IMR-90 (cell line): ENCODE measurements around the gene MX1. TPM values are rescaled to one million over a fixed set of nuclear protein-coding genes. Genes with fewer than 3 reads are reported as not detected.

Experiments used
- ATAC-seq: fragments of 200-7000 bp; cut with Tn5 transposase; 2 replicates; pipeline ENCODE4 v1.9.1; 2020; ENCODE audit warnings: low read depth, mild to moderate bottlenecking, moderate library complexity
- BruUV-seq: library from RNA; stranded (reverse); fragments of 400-500 nt; replicated peaks from 2 replicates; lab custom pipeline; 2021; lab: Mats Ljungman, UMichigan
- CTCF ChIA-PET: fragments of 300-600 bp; formaldehyde crosslinking; extraction: SDS; loops from one replicate; lab custom pipeline; 2021; ENCODE audit warnings: antibody characterized with exemption; lab: Yijun Ruan, JAX
- POLR2A ChIA-PET: fragments of 300-600 bp; sonication (Branson Sonifier 250); formaldehyde crosslinking; loops from one replicate; lab custom pipeline; 2022; ENCODE audit warnings: antibody characterized with exemption; ENCODE audit not compliant: unreplicated experiment; lab: Charles Lee
- DNase-seq: peaks from one replicate; pipeline ENCODE4 v3.0.0; 2013
- H2AFZ ChIP-seq: replicated peaks from 2 replicates; pipeline ENCODE3; 2013; ENCODE audit warnings: low read length, mild to moderate bottlenecking; ENCODE audit not compliant: poor library complexity
- H2AK5ac ChIP-seq: 2 replicates; pipeline ENCODE4 v1.6.1; 2013; ENCODE audit warnings: low read depth, low read length, inconsistent platforms
- H2AK9ac ChIP-seq: replicated peaks from 2 replicates; pipeline ENCODE3; 2013; ENCODE audit warnings: mild to moderate bottlenecking, low read depth, low read length, moderate library complexity; ENCODE audit not compliant: poor library complexity
- H2BK120ac ChIP-seq: 2 replicates; pipeline ENCODE4 v1.6.1; 2013; ENCODE audit warnings: low read depth, low read length, inconsistent platforms
- H2BK15ac ChIP-seq: 3 replicates; pipeline ENCODE4 v1.6.1; 2013; ENCODE audit warnings: low read depth, low read length, inconsistent platforms
- H2BK20ac ChIP-seq: 2 replicates; pipeline ENCODE4 v1.6.1; 2013; ENCODE audit warnings: low read depth, mild to moderate bottlenecking, inconsistent platforms, low read length, moderate library complexity
- H2BK5ac ChIP-seq: 2 replicates; pipeline ENCODE4 v1.6.1; 2013; ENCODE audit warnings: mild to moderate bottlenecking, low read depth, low read length, inconsistent platforms; ENCODE audit not compliant: poor library complexity, severe bottlenecking
- H3K14ac ChIP-seq: replicated peaks from 2 replicates; pipeline ENCODE4 v1.6.1; 2013; ENCODE audit warnings: low read depth, low read length, inconsistent platforms
- H3K18ac ChIP-seq: 2 replicates; pipeline ENCODE4 v1.6.1; 2013; ENCODE audit warnings: low read depth, low read length, control low read depth
- H3K23ac ChIP-seq: 2 replicates; pipeline ENCODE4 v1.6.1; 2013; ENCODE audit warnings: low read depth, low read length, inconsistent platforms
- H3K27ac ChIP-seq: 2 replicates; pipeline ENCODE4 v1.5.1; 2013; ENCODE audit warnings: mild to moderate bottlenecking, control low read depth, low read length; ENCODE audit not compliant: insufficient read depth
- H3K27me3 ChIP-seq: 2 replicates; pipeline ENCODE4 v1.6.1; 2013; ENCODE audit warnings: low read length; ENCODE audit not compliant: control insufficient read depth, insufficient read depth
- H3K36me3 ChIP-seq: 2 replicates; pipeline ENCODE4 v1.6.1; 2013; ENCODE audit warnings: low read length, mixed read lengths; ENCODE audit not compliant: control insufficient read depth, insufficient read depth
- H3K4ac ChIP-seq: 2 replicates; pipeline ENCODE4 v1.6.1; 2013; ENCODE audit warnings: low read depth, low read length, inconsistent platforms
- H3K4me1 ChIP-seq: 2 replicates; pipeline ENCODE4 v1.6.1; 2013; ENCODE audit warnings: low read length, mixed read lengths; ENCODE audit not compliant: control insufficient read depth, insufficient read depth
- H3K4me2 ChIP-seq: 2 replicates; pipeline ENCODE4 v1.6.1; 2013; ENCODE audit warnings: low read depth, mild to moderate bottlenecking, control low read depth, low read length, moderate library complexity
- H3K4me3 ChIP-seq: 2 replicates; pipeline ENCODE4 v1.5.1; 2013; ENCODE audit warnings: low read depth, mild to moderate bottlenecking, control low read depth, low read length, moderate library complexity; ENCODE audit not compliant: insufficient read depth
- H3K56ac ChIP-seq: 2 replicates; pipeline ENCODE4 v1.6.1; 2013; ENCODE audit warnings: low read length, inconsistent platforms; ENCODE audit not compliant: insufficient read depth; ENCODE audit errors: extremely low read depth
- H3K79me1 ChIP-seq, 2 experiments: 2 replicates each; pipeline ENCODE4 v1.6.1; 2013; ENCODE audit warnings: low read length in 2 of 2, inconsistent platforms in 1 of 2, low read depth in 1 of 2
- H3K9ac ChIP-seq: 2 replicates; pipeline ENCODE4 v1.6.1; 2013; ENCODE audit warnings: low read depth, low read length, control low read depth
- H3K9me1 ChIP-seq: 2 replicates; pipeline ENCODE4 v1.6.1; 2013; ENCODE audit warnings: low read length, inconsistent platforms; ENCODE audit not compliant: insufficient read depth
- H3K9me3 ChIP-seq: 2 replicates; pipeline ENCODE4 v1.6.1; 2013; ENCODE audit warnings: low read length; ENCODE audit not compliant: control insufficient read depth, insufficient read depth
- H4K20me1 ChIP-seq: 2 replicates; pipeline ENCODE4 v1.6.1; 2013; ENCODE audit warnings: low read length, inconsistent platforms; ENCODE audit not compliant: insufficient read depth
- H4K5ac ChIP-seq: 2 replicates; pipeline ENCODE4 v1.6.1; 2013; ENCODE audit warnings: mild to moderate bottlenecking, low read depth, low read length, control low read depth
- H4K8ac ChIP-seq, 2 experiments: 2 replicates each; pipeline ENCODE4 v1.6.1; 2013; ENCODE audit warnings: low read depth in 2 of 2, low read length in 2 of 2, control low read depth in 1 of 2, inconsistent platforms in 1 of 2
- H4K91ac ChIP-seq: 2 replicates; pipeline ENCODE4 v1.6.1; 2013; ENCODE audit warnings: low read depth, low read length, inconsistent platforms; ENCODE audit not compliant: insufficient read depth
- BHLHE40 ChIP-seq: fragments of 150-350 bp; IDR thresholded peaks from 2 replicates; pipeline ENCODE4 v1.6.1; 2016; ENCODE audit warnings: mild to moderate bottlenecking, low read depth, low read length
- CEBPB ChIP-seq: IDR thresholded peaks from 2 replicates; pipeline ENCODE4 v1.6.1; 2012; ENCODE audit warnings: low read depth, low read length, improper control_type of control experiment
- CHD1 ChIP-seq: IDR thresholded peaks from 2 replicates; pipeline ENCODE4 v1.6.1; 2012; ENCODE audit warnings: low read depth, low read length, improper control_type of control experiment
- FOS ChIP-seq: fragments of 150-350 bp; IDR thresholded peaks from 2 replicates; pipeline ENCODE4 v1.6.1; 2016; ENCODE audit warnings: low read depth, low read length
- MAFK ChIP-seq: IDR thresholded peaks from 2 replicates; pipeline ENCODE4 v1.6.1; 2012; ENCODE audit warnings: low read depth, low read length, improper control_type of control experiment
- MXI1 ChIP-seq: IDR thresholded peaks from 2 replicates; pipeline ENCODE4 v1.6.1; 2012; ENCODE audit warnings: low read depth, mild to moderate bottlenecking, low read length, moderate library complexity, borderline replicate concordance
- NFE2L2 ChIP-seq: fragments of 150-350 bp; IDR thresholded peaks from 2 replicates; pipeline ENCODE4 v1.6.1; 2016; ENCODE audit warnings: low read depth, mild to moderate bottlenecking, low read length
- POLR2A ChIP-seq: IDR thresholded peaks from 2 replicates; pipeline ENCODE4 v1.6.1; 2012; ENCODE audit warnings: mild to moderate bottlenecking, low read depth, low read length
- RAD21 ChIP-seq: IDR thresholded peaks from 2 replicates; pipeline ENCODE4 v1.6.1; 2012; ENCODE audit warnings: low read length, improper control_type of control experiment
- RCOR1 ChIP-seq: IDR thresholded peaks from 2 replicates; pipeline ENCODE4 v1.6.1; 2012; ENCODE audit warnings: mild to moderate bottlenecking, low read length, improper control_type of control experiment; ENCODE audit not compliant: insufficient replicate concordance
- RFX5 ChIP-seq: IDR thresholded peaks from 2 replicates; pipeline ENCODE4 v1.8.0; 2012; ENCODE audit warnings: low read depth, mild to moderate bottlenecking, low read length, moderate library complexity
- SMC3 ChIP-seq: fragments of 150-350 bp; IDR thresholded peaks from 2 replicates; pipeline ENCODE4 v1.6.1; 2016; ENCODE audit warnings: low read depth, mild to moderate bottlenecking, antibody characterized with exemption, low read length, moderate library complexity
- WGBS, 2 experiments: methylation state at CpG; one replicate each; pipeline versions ENCODE4 v1.1.5 to v1.1.7; 2013; ENCODE audit warnings: missing lambda C conversion rate in 2 of 2; ENCODE audit not compliant: insufficient read length in 1 of 2; ENCODE audit errors: extremely low coverage in 2 of 2; 5-methylcytosine and 5-hydroxymethylcytosine counted together
- dilution Hi-C: fragments of 300-500 bp; cut with HindIII; formaldehyde crosslinking; loops from one replicate; pipeline ENCODE4 v1.14.3; 2018; ENCODE audit warnings: low sequenced_read_pairs; ENCODE audit not compliant: unreplicated experiment
- in situ Hi-C: fragments of 300-500 bp; cut with MboI; formaldehyde crosslinking; loops from 3 replicates; pipeline ENCODE4 v1.14.3; 2019; ENCODE audit warnings: low sequenced_read_pairs, inconsistent platforms, mixed read lengths
- intact Hi-C: fragments of 100-400 bp; cut with micrococcal nuclease; formaldehyde crosslinking; loops from 2 replicates; pipeline ENCODE4 v1.10.0; 2022
- polyA plus RNA-seq, 3 experiments: library from polyadenylated mRNA; depleted of rRNA; stranded (reverse); fragments of >200 nt; gene quantifications; 2 replicates each; pipeline ENCODE4 v1.2.3, GENCODE V29; 2012; ENCODE audit warnings: low replicate concordance in 1 of 3
- total RNA-seq: library from RNA; depleted of rRNA; stranded (reverse); fragments of >200 nt; gene quantifications from 2 replicates; pipeline ENCODE4 v1.2.3, GENCODE V29; 2012
- TF ChIP-seq, protein P1 (sequence below): fragments of 150-350 bp; IDR thresholded peaks from 2 replicates; pipeline ENCODE4 v1.6.1; 2016; ENCODE audit warnings: low read depth, mild to moderate bottlenecking, low read length, moderate library complexity, borderline replicate concordance
- TF ChIP-seq, protein P2 (sequence below): conservative IDR thresholded peaks from 2 replicates; pipeline ENCODE4 v1.5.1; 2012; ENCODE audit warnings: mild to moderate bottlenecking, low read depth, low read length, improper control_type of control experiment
- TF ChIP-seq, protein P3 (sequence below): fragments of 150-350 bp; IDR thresholded peaks from 2 replicates; pipeline ENCODE4 v1.6.1; 2017; ENCODE audit warnings: mild to moderate bottlenecking, antibody characterized with exemption, low read length, low read depth

The MX1 gene
- total and polyA plus RNA-seq, 2 of the 4 experiments (the other 2 are of a cell fraction): 1.0 to 2.5 TPM

DNA sequence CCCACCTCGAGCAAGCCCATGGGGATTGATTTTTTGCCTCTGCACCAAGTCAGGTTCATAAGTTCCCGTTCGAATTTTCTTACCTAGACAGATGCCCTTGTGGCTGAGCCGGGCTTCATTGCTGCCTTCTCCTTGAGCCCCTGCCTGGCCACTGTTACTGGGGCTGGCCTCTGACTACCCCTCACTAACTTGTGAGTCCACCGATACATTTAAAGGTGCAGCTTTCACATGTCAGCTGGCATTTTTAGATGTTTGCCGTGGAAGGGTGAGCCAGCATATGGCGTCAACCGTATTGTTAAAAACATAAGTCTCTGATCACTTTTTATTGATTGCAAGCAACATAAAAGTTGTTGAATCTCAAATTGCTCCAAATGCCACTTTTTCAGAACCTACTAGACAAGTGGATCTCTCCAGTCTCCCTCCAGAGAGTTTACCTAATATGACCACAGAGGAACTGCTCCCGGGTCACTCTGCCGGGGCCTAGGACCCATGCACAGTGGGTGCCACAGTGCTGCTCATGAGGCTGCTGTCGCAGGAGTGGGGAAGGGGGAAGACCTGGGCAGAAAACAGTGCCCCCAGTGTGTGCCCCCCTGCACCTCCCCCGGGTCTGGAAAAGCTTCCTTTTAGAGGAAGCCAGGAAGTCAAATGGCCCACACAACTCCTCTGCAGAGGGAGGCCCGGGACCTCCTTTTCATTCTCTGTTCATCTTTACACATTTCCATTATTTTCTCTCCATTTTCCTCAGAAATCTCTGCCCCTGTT lies 18.8 kb downstream of the MX1 start:
- Histone ChIP-seq H3K79me1 (no peaks in the 10 kb centered on the region), H3K56ac (no peak overlapping the region), H4K20me1 (no peaks in the 10 kb centered on the region; the same call in 1 of the 2 replicates), H2BK20ac (no peak overlapping the region), H3K9me3 (no peaks in the 10 kb centered on the region), H2AFZ (no peak overlapping the region), H3K18ac (no peak overlapping the region), H2AK9ac (no peak overlapping the region), H3K4me1 (no peaks in the 10 kb centered on the region), H3K23ac (no peak overlapping the region), H3K4ac (no peak overlapping the region), H2BK120ac (no peak overlapping the region), H4K8ac (no peak overlapping the region), H4K91ac (no peak overlapping the region), H3K36me3 (no peaks in the 10 kb centered on the region), H3K14ac (no peak overlapping the region), H3K27me3 (no peaks in the 10 kb centered on the region), H3K4me3 (no peak overlapping the region), H2BK15ac (no peak overlapping the region), H2BK5ac (no peak overlapping the region), H3K4me2 (no peak overlapping the region), H4K5ac (no peak overlapping the region), H3K9me1 (no peaks in the 10 kb centered on the region), H3K27ac (no peak overlapping the region), H3K9ac (no peak overlapping the region), H2AK5ac (no peak overlapping the region)
- DNase-seq (no peak), ATAC-seq (no peak)
- no TSS peak for BruUV-seq
- in situ Hi-C loops (no loop called here), intact Hi-C loops (no loop called here), dilution Hi-C loops (no loop called here)
- 50% methylated on average over 2 of the region's 13 CpGs; no CpG with 5 or more reads in 1 of the 2 experiments for WGBS, 2 experiments
- CTCF ChIA-PET: interaction anchor here (0.5 to 0.9 kb wide), 2 partner anchors 162 to 227 kb away, joined by 3 read pairs; no protein-coding TSS in a partner anchor
- POLR2A ChIA-PET: no interaction called here
- TF ChIP-seq, protein P1, sequence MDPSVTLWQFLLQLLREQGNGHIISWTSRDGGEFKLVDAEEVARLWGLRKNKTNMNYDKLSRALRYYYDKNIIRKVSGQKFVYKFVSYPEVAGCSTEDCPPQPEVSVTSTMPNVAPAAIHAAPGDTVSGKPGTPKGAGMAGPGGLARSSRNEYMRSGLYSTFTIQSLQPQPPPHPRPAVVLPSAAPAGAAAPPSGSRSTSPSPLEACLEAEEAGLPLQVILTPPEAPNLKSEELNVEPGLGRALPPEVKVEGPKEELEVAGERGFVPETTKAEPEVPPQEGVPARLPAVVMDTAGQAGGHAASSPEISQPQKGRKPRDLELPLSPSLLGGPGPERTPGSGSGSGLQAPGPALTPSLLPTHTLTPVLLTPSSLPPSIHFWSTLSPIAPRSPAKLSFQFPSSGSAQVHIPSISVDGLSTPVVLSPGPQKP: no peak
- TF ChIP-seq SMC3: no peak
- no peak for TF ChIP-seq MXI1
- TF ChIP-seq CEBPB: no peak
- TF ChIP-seq RFX5: no peak
- no peak for TF ChIP-seq NFE2L2
- TF ChIP-seq POLR2A: no peak
- no peak for TF ChIP-seq RAD21
- TF ChIP-seq FOS: no peak
- no peak for TF ChIP-seq RCOR1
- TF ChIP-seq, protein P2, sequence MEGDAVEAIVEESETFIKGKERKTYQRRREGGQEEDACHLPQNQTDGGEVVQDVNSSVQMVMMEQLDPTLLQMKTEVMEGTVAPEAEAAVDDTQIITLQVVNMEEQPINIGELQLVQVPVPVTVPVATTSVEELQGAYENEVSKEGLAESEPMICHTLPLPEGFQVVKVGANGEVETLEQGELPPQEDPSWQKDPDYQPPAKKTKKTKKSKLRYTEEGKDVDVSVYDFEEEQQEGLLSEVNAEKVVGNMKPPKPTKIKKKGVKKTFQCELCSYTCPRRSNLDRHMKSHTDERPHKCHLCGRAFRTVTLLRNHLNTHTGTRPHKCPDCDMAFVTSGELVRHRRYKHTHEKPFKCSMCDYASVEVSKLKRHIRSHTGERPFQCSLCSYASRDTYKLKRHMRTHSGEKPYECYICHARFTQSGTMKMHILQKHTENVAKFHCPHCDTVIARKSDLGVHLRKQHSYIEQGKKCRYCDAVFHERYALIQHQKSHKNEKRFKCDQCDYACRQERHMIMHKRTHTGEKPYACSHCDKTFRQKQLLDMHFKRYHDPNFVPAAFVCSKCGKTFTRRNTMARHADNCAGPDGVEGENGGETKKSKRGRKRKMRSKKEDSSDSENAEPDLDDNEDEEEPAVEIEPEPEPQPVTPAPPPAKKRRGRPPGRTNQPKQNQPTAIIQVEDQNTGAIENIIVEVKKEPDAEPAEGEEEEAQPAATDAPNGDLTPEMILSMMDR: no peak
- TF ChIP-seq, protein P3, sequence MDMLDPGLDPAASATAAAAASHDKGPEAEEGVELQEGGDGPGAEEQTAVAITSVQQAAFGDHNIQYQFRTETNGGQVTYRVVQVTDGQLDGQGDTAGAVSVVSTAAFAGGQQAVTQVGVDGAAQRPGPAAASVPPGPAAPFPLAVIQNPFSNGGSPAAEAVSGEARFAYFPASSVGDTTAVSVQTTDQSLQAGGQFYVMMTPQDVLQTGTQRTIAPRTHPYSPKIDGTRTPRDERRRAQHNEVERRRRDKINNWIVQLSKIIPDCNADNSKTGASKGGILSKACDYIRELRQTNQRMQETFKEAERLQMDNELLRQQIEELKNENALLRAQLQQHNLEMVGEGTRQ: no peak
- TF ChIP-seq MAFK: no peak
- TF ChIP-seq BHLHE40: no peak
- TF ChIP-seq CHD1: no peak
